ENCODE measurements around the gene APIP. TPM values are rescaled to one million over a fixed set of nuclear protein-coding genes. Genes with fewer than 3 reads are reported as not detected.

Gene APIP
- total and polyA plus RNA-seq, 2 of the 8 experiments (the other 6 are each of a cell fraction or from before 2014, with no cell fraction given): 10.4 to 25.7 TPM

- Histone ChIP-seq H4K5ac (ENCODE audit: insufficient read length, low read depth, low read length) (no peak overlapping the region), H3K14ac (ENCODE audit: insufficient read length) (no peak overlapping the region), H3K27ac (ENCODE audit: low read depth, low read length) (no peak overlapping the region), H3K79me2 (ENCODE audit: control insufficient read depth in 1 of 2, insufficient read depth in 2 of 2, low read length in 2 of 2) (peaks cover 0 to 8% of the 10 kb centered on the region in 2 experiments; a peak in 1 of 4 replicates), H2AK5ac (ENCODE audit: low read depth, low read length) (no peak overlapping the region), H4K8ac (ENCODE audit: extremely low read depth, insufficient read depth, low read length) (no peak overlapping the region), H3K9ac (replicated peaks in 1 of 4; ENCODE audit: extremely low read depth in 1 of 4, low read depth in 3 of 4, low read length in 3 of 4) (no peak overlapping the region), H3K79me1 (ENCODE audit: low read depth, low read length) (no peaks in the 10 kb centered on the region), H2BK20ac (ENCODE audit: low read length) (no peak overlapping the region), H3K18ac (ENCODE audit: extremely low read depth, low read length) (no peak overlapping the region), H3K4me2 (ENCODE audit: insufficient read depth in 1 of 2, low read depth in 2 of 2, low read length in 2 of 2) (no peak overlapping the region), H2AFZ (ENCODE audit: low read length) (no peak overlapping the region), H3K4ac (replicated peaks; ENCODE audit: insufficient read length, low read depth, low read length) (no peak overlapping the region), H2BK15ac (ENCODE audit: low read length) (no peak overlapping the region), H3K36me3 (ENCODE audit: control insufficient read depth in 2 of 4, insufficient read depth in 4 of 4, low read length in 3 of 4) (peaks cover 0 to 14% (median 0%) of the 10 kb centered on the region in 4 experiments; a peak in 2 of 8 replicates), H4K91ac (replicated peaks; ENCODE audit: insufficient read length, low read length) (no peak overlapping the region), H3K23ac (ENCODE audit: insufficient read length) (no peak overlapping the region), H3K4me3 (ENCODE audit: extremely low read depth in 1 of 4, insufficient read depth in 2 of 4, low read depth in 3 of 4, low read length in 4 of 4) (no peak overlapping the region), H3K56ac (replicated peaks; ENCODE audit: insufficient read length, low read depth, low read length) (no peak overlapping the region), H3K23me2 (ENCODE audit: low read depth, low read length) (no peaks in the 10 kb centered on the region), H2BK120ac (replicated peaks; ENCODE audit: low read depth, low read length) (no peak overlapping the region), H3K9me3 (ENCODE audit: insufficient read depth in 2 of 2, low read depth in 1 of 2, low read length in 1 of 2) (peaks cover 42 to 47% of the 10 kb centered on the region in 2 experiments), H4K20me1 (replicated peaks in 1 of 2; ENCODE audit: control insufficient read depth in 1 of 2, insufficient read depth in 2 of 2, low read length in 2 of 2) (no peaks in the 10 kb centered on the region), H2BK12ac (ENCODE audit: low read depth, low read length) (no peak overlapping the region), H2BK5ac (ENCODE audit: low read depth, low read length) (no peak overlapping the region), H3K4me1 (replicated peaks in 1 of 4; ENCODE audit: control insufficient read depth in 3 of 4, insufficient read depth in 4 of 4, low read length in 3 of 4) (no peaks in the 10 kb centered on the region), H3K27me3 (replicated peaks in 1 of 4; ENCODE audit: control insufficient read depth in 3 of 4, extremely low read depth in 1 of 4, insufficient read depth in 3 of 4, low read length in 3 of 4) (no peaks in the 10 kb centered on the region)
- DNase-seq (ENCODE audit: low read depth in 1 of 2, low spot score in 2 of 2) (no peak), FAIRE-seq (no peak)
- CTCF ChIA-PET (ENCODE audit: partially characterized antibody): interaction anchor here (0.7 to 3.5 kb wide), 6 partner anchors 11 to 405 kb away, joined by 3 to 12 read pairs (median 4); no protein-coding TSS in a partner anchor
- 93% methylated on average over 3 of the region's 3 CpGs; no CpG with 5 or more reads in 1 of the 2 experiments for WGBS, 2 experiments (ENCODE audit: extremely low coverage in 1 of 2, insufficient coverage in 1 of 2, insufficient read length in 1 of 2, insufficient replicate concordance in 2 of 2, low coverage in 1 of 2, low lambda C conversion rate in 2 of 2, missing lambda C conversion rate in 1 of 2)
- no peak for TF ChIP-seq RXRA (IDR thresholded peaks at IDR 0.05; ENCODE audit: insufficient read depth, low read depth, low read length)
- no peak for TF ChIP-seq SIRT6 (IDR thresholded peaks at IDR 0.05; ENCODE audit: low read length)
- TF ChIP-seq BACH1 (IDR thresholded peaks at IDR 0.05; ENCODE audit: low read length): no peak
- TF ChIP-seq CHD1 (IDR thresholded peaks at IDR 0.05; ENCODE audit: low read depth, low read length): no peak
- no peak for TF ChIP-seq SP4 (IDR thresholded peaks at IDR 0.05; ENCODE audit: low read length)
- no peak for TF ChIP-seq TEAD4 (IDR thresholded peaks at IDR 0.05; ENCODE audit: low read depth, low read length)
- no peak for TF ChIP-seq MAFK (IDR thresholded peaks at IDR 0.05; ENCODE audit: low read depth, low read length)
- TF ChIP-seq KDM4A (IDR thresholded peaks at IDR 0.05; ENCODE audit: low read depth, low read length, severe bottlenecking): no peak
- no peak for TF ChIP-seq SRF (IDR thresholded peaks at IDR 0.05; ENCODE audit: low read depth, low read length)
- TF ChIP-seq HDAC6 (IDR thresholded peaks at IDR 0.05; ENCODE audit: low read depth, low read length): no peak
- POLR2A ChIA-PET (ENCODE audit: partially characterized antibody): interaction anchor here (1.1 kb wide), 1 partner anchor 9 kb away, joined by 4 read pairs; no protein-coding TSS in a partner anchor
Observed at GRCh38 chr11:34897171-34897870, 18.9 kb downstream of the APIP start.
